T-helper 9 cell (primary cell): Measurements from ENCODE around the gene PRSS1.
"Not testable (repeated sequence)": the region's sequence is repeated elsewhere in the genome, so short reads cannot be mapped to it uniquely, and the experiment has no call there.

ENCODE experiments used
- DNase-seq: peaks from one replicate; pipeline ENCODE4 v3.0.0-alpha.2; 2020

Gene PRSS1

GRCh38 chr7:142748410-142748809, 862 bp upstream of the PRSS1 start:
- DNase-seq: not testable (repeated sequence)

GRCh38 chr7:142750321-142750938, 1.2 kb downstream of the PRSS1 start:
- DNase-seq: no peak

GRCh38 chr7:142751526-142752175, 2.4 kb downstream of the PRSS1 start:
- DNase-seq: not testable (repeated sequence)

- no peak for DNase-seq
Observed at GRCh38 chr7:142752376-142753225, 3.3 kb downstream of the PRSS1 start.

- DNase-seq: no peak
Observed at GRCh38 chr7:142753366-142753765, 4.1 kb downstream of the PRSS1 start.

- DNase-seq: not testable (repeated sequence)
Observed at GRCh38 chr7:142753925-142754491, 4.7 kb downstream of the PRSS1 start.

GRCh38 chr7:142754681-142755575, 5.7 kb downstream of the PRSS1 start:
- DNase-seq: no peak

GRCh38 chr7:142758312-142758711, 9.0 kb downstream of the PRSS1 start:
- not testable (repeated sequence) for DNase-seq

- DNase-seq: no peak
Observed at GRCh38 chr7:142759433-142759832, 10.2 kb downstream of the PRSS1 start.

- no peak for DNase-seq
Observed at GRCh38 chr7:142760071-142760642, 10.9 kb downstream of the PRSS1 start.

GRCh38 chr7:142761606-142762005, 12.3 kb downstream of the PRSS1 start:
- not testable (repeated sequence) for DNase-seq

- no peak for DNase-seq
Observed at GRCh38 chr7:142762104-142762503, 12.8 kb downstream of the PRSS1 start.

- DNase-seq: no peak
Observed at GRCh38 chr7:142767451-142767850, 18.2 kb downstream of the PRSS1 start.

GRCh38 chr7:142767861-142768260, 18.6 kb downstream of the PRSS1 start:
- no peak for DNase-seq

- not testable (repeated sequence) for DNase-seq
Observed at GRCh38 chr7:142768885-142769284, 19.6 kb downstream of the PRSS1 start.

- no peak for DNase-seq
Observed at GRCh38 chr7:142770661-142771352, 21.5 kb downstream of the PRSS1 start, which contains the start of gene PRSS2. Gene PRSS2, plus strand, starts transcription at chr7:142770970. Its CDS starts 13 bp downstream, at chr7:142770983.

GRCh38 chr7:142771353-142771723, 22.1 kb downstream of the PRSS1 start:
- DNase-seq: no peak

GRCh38 chr7:142772051-142772450, 22.8 kb downstream of the PRSS1 start:
- no peak for DNase-seq

- no peak for DNase-seq
Observed at GRCh38 chr7:142772673-142773072, 23.4 kb downstream of the PRSS1 start.

- DNase-seq: no peak
Observed at GRCh38 chr7:142773230-142773629, 24.0 kb downstream of the PRSS1 start.
